Measurements from ENCODE around the gene LAMB1.
"Not testable (repeated sequence)": the region's sequence is repeated elsewhere in the genome, so short reads cannot be mapped to it uniquely, and the experiment has no call there.

DNA sequence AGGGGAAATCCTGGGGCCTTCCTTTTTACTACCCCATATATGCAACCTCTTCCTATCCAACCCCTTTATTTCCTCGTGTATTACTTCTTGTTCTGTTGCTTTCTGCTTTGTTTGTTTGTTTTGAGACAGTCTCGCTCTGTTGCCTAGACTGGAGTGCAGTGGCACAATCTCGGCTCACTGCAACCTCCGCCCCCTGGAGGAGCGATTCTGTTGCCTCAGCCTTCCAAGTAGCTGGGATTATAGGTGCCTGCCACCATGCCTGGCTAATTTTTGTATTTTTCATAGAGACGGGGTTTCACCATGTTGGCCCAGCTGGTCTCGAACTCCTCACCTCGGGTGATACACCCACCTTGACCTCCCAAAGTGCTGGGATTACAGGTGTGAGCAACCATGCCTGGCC, 30.3 kb upstream of the LAMB1 start:
- TF ChIP-seq, protein P1, sequence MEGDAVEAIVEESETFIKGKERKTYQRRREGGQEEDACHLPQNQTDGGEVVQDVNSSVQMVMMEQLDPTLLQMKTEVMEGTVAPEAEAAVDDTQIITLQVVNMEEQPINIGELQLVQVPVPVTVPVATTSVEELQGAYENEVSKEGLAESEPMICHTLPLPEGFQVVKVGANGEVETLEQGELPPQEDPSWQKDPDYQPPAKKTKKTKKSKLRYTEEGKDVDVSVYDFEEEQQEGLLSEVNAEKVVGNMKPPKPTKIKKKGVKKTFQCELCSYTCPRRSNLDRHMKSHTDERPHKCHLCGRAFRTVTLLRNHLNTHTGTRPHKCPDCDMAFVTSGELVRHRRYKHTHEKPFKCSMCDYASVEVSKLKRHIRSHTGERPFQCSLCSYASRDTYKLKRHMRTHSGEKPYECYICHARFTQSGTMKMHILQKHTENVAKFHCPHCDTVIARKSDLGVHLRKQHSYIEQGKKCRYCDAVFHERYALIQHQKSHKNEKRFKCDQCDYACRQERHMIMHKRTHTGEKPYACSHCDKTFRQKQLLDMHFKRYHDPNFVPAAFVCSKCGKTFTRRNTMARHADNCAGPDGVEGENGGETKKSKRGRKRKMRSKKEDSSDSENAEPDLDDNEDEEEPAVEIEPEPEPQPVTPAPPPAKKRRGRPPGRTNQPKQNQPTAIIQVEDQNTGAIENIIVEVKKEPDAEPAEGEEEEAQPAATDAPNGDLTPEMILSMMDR (CRISPR knock-in tag; IDR thresholded peaks at IDR 0.05) = not testable (repeated sequence)
- not testable (repeated sequence) for TF ChIP-seq POLR2AphosphoS5 (IDR thresholded peaks at IDR 0.05; ENCODE audit: low read depth, low read length)

Measured in HepG2 (cell line).